Fibroblast of villous mesenchyme (primary cell): ENCODE results near the gene LOXL1. TPM values are rescaled to one million over a fixed set of nuclear protein-coding genes. Genes with fewer than 3 reads are reported as not detected.

Experiments used
- DNase-seq: peaks from one replicate; pipeline ENCODE4 v3.0.0-alpha.2; 2010; ENCODE audit warnings: low read depth
- H3K4me3 ChIP-seq: 2 replicates; pipeline ENCODE4 v1.5.1; 2011; ENCODE audit warnings: low read depth, mild to moderate bottlenecking, low read length
- total RNA-seq: library from RNA; depleted of rRNA; stranded (reverse); fragments of >200 nt; gene quantifications from 2 replicates; pipeline ENCODE4 v1.2.3, GENCODE V29; 2012
- TF ChIP-seq, protein P1 (sequence below): IDR thresholded peaks from 2 replicates; pipeline ENCODE4 v1.5.1; 2012; ENCODE audit warnings: low read depth, mild to moderate bottlenecking, low read length; ENCODE audit not compliant: insufficient read depth

Gene LOXL1
- total RNA-seq, 1 donor = 73.8 TPM

DNA sequence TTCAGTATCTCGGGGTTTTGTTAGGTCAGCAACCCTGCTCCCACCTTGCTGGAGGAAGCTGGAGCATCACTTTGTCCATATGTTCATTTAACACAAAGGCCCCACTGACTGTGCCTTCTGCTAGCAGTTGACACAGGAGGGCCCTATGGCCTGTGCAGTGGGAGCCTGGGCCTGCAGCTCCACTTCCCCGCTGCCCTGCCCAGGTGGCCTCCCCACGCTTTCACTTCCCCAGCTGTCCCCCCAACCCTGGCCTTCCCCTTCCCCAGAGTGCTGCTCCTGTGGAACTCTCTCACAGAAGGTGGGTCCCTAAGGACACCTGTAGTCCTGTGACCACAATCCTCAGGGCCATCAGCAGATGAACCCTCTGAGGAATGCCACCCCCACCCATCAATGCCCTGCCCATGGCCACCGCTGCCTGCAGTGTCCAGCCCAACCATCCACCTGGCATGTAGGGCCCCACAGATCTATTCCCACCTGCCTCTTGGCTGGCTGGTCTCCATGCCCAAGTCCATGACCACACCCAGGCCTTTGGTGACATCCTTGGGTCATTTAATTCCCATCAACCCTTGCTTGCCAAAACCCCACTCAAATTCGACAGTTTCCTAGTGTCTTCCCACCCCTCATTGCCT, 39.4 kb upstream of the LOXL1 start:
- TF ChIP-seq, protein P1, sequence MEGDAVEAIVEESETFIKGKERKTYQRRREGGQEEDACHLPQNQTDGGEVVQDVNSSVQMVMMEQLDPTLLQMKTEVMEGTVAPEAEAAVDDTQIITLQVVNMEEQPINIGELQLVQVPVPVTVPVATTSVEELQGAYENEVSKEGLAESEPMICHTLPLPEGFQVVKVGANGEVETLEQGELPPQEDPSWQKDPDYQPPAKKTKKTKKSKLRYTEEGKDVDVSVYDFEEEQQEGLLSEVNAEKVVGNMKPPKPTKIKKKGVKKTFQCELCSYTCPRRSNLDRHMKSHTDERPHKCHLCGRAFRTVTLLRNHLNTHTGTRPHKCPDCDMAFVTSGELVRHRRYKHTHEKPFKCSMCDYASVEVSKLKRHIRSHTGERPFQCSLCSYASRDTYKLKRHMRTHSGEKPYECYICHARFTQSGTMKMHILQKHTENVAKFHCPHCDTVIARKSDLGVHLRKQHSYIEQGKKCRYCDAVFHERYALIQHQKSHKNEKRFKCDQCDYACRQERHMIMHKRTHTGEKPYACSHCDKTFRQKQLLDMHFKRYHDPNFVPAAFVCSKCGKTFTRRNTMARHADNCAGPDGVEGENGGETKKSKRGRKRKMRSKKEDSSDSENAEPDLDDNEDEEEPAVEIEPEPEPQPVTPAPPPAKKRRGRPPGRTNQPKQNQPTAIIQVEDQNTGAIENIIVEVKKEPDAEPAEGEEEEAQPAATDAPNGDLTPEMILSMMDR = no peak
- no peak overlapping the region for H3K4me3 ChIP-seq

DNA sequence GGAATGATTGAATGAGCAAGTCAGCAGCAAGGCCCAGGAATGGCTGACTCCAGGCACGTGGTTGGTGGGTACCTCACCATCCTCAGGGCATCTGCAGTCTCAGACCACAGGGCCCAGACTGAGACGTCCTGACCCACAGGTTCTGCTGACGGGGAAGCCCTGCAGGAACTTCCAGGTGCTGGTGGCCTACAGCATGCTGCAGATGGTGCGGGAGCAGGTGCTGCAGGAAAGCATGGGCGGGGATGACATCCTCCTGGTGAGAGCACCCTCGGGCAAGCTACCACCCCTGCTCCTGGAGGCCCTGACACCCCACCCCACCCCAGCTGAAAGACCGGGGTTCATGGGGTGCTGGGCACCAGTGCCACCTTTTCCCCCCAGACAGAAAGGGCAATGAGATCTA, 38.8 kb upstream of the LOXL1 start:
- TF ChIP-seq, protein P1 = no peak
- no peak overlapping the region for H3K4me3 ChIP-seq
- no peak for DNase-seq

More for the DNA sequence above, 39.4 kb upstream of the LOXL1 start:
- no peak for DNase-seq

DNA sequence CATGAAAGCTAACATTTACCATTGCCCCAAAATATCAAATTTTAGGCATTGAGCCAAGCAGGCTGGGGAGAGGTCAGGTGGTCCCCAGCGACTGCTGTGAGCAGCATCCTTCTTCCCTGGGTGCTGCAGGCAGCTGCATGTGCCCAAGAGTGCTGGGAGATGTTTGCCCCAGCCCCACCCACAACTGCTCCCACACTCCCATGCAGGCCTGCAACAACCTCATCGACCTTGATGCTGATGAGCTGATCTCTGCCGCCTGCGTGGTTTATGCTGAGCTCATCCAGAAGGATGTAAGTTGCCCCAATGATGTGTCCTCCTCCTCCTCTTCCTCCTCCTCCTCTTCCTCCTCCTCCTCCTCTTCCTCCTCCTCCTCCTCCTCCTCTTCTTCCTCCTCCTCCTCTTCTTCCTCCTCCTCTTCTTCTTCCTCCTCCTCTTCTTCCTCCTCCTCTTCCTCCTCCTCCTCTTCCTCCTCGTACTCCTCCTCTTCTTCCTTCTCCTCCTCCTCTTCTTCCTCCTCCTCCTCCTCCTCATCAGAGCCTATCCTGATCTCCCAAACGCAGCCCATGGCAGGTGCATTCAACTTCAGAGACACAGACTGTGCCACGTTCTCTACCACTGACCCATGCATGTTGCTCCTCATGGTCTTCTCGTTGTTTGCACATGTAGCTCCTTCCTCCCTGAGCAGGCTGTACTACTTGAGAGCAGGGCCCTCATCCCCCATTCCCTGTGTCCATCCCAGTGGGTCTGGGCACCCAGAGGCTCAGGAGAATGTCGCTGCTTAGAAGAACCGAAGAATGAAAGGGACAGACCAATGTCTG, 37.8 kb upstream of the LOXL1 start:
- TF ChIP-seq, protein P1 = no peak
- DNase-seq = no peak
- no peak overlapping the region for H3K4me3 ChIP-seq

DNA sequence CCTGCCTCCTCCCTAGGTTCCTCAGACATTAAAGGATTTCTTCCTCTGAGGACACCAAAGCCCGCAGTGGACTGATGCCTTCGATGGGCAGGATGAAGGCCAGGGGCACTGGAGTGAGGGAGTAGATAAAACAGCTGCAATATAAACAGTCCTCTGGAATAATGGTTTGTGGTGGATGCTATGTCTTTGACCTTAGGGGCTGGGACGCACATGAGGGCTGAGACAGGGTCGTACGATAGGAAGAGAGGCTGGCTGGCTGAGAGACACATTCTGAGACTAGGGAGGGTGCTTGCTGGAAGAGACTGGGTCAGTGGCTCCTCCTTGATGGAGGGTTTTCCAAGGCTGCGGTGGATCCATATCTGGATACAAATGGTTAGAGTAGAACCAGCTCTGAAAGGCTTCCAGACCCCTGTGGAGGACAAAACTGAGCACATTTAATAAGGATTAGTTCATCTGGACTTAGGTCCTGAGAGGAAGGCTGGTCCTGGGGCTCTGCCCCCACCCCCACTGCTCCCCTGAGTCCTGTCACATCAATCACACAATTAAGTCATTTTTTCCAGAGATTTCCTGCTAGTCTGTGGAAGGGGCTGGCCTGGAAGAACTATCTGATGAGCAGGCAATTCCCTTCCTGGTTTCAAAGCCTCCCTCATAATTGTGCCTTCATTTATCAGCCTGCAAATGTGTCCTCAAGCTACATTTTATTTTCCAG, 37.1 kb upstream of the LOXL1 start:
- no peak overlapping the region for H3K4me3 ChIP-seq
- TF ChIP-seq, protein P1 = no peak
- DNase-seq = no peak

DNA sequence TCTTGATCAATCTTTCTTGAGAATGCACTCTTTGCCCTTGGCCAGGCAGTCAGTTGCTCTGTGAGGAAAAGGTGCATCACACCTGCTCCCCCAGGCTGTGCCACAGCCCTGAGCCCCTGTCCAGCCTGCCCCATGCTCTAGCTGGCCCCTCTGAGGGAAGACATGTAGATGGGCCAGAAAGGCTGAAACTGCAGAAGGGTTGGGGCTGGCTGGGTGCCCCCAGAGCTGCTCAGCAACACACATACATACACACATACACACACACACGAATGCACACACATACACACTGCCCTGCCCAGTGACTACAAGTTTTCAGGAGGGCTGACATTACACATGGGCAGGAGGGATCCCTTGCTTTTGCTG, 36.5 kb upstream of the LOXL1 start:
- no peak for DNase-seq
- TF ChIP-seq, protein P1 = no peak
- no peak overlapping the region for H3K4me3 ChIP-seq

DNA sequence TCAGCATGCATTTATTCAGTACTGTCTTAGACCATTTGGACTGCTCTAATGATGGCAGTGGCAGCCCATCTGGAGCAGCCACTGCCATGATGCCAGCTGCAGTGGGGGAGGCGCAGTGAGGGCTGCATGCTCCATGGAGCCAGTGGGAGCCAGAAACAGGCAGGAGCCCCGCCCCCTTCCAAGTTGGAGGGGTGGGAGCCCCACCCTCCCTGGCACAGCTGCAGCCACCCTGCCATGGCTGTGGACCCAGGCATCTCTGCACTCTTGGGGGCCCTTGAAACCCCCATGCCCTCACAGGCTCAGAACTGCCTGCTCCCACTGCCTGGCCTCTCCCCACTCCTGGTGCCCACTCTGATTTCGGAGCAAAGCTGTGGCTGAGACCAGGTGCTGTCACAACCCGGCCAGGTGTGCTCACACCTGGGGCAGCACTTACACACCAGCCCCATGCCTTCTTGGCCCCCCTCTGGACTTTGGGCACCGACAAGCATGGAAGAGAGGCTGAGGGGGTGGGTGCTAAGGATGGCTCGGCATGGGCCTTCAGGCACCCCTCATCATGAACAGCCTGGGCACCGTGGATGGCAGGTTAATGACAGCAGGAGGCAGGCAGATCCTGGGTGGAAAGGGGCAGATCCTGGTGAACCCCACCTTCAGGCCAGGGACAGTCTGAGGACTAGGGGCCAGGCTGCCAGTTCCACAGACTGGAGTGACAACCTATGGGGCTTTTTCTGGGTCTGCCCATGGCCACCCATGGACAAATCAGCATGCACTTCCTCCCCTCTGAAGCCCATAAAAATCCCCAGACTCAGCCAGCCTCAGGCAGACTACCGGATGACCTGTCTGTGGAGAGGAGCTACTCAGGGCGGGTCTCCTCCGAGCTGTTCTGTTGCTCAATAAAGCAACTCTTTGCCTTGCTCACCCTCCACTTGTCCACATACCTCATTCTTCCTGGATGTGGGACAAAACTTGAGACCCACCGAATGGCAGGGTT, 34.6 kb upstream of the LOXL1 start:
- TF ChIP-seq, protein P1 = no peak
- no peak overlapping the region for H3K4me3 ChIP-seq
- DNase-seq = no peak
